Hepatocyte (in vitro differentiated cells): ENCODE results near the gene UBE2J2. TPM values are rescaled to one million over a fixed set of nuclear protein-coding genes. Genes with fewer than 3 reads are reported as not detected.
"Not testable (repeated sequence)": the region's sequence is repeated elsewhere in the genome, so short reads cannot be mapped to it uniquely, and the experiment has no call there.

Experiments
- DNase-seq: peaks from one replicate; pipeline ENCODE4 v3.0.0-alpha.2; 2016; ENCODE audit warnings: low spot score
- H2AFZ ChIP-seq: fragments of 200-600 bp; sonication (generic); 2 replicates; pipeline ENCODE4 v1.6.0; 2016; ENCODE audit warnings: antibody characterized with exemption, mild to moderate bottlenecking
- H3K27ac ChIP-seq: fragments of 200-600 bp; sonication (generic); 2 replicates; pipeline ENCODE4 v1.5.1; 2016; ENCODE audit warnings: mild to moderate bottlenecking
- H3K27me3 ChIP-seq: fragments of 200-600 bp; sonication (generic); 2 replicates; pipeline ENCODE4 v1.6.1; 2016
- H3K36me3 ChIP-seq: fragments of 200-600 bp; sonication (generic); replicated peaks from 2 replicates; pipeline ENCODE4 v1.5.1; 2016; ENCODE audit warnings: low read depth; ENCODE audit not compliant: insufficient read depth
- H3K4me1 ChIP-seq: fragments of 200-600 bp; sonication (generic); 2 replicates; pipeline ENCODE4 v1.5.1; 2016; ENCODE audit warnings: mild to moderate bottlenecking, moderate library complexity; ENCODE audit not compliant: insufficient read depth
- H3K4me2 ChIP-seq: fragments of 200-600 bp; sonication (generic); 2 replicates; pipeline ENCODE4 v1.6.0; 2016
- H3K4me3 ChIP-seq: fragments of 200-600 bp; sonication (generic); 2 replicates; pipeline ENCODE4 v1.5.1; 2016; ENCODE audit warnings: mild to moderate bottlenecking
- H3K79me2 ChIP-seq: fragments of 200-600 bp; sonication (generic); 2 replicates; pipeline ENCODE4 v1.6.0; 2017; ENCODE audit warnings: mild to moderate bottlenecking
- H3K9me2 ChIP-seq: fragments of 200-600 bp; sonication (generic); replicated peaks from 2 replicates; pipeline ENCODE4 v1.6.0; 2017; ENCODE audit warnings: mild to moderate bottlenecking; ENCODE audit not compliant: insufficient read depth
- H3K9me3 ChIP-seq: fragments of 200-600 bp; sonication (generic); 2 replicates; pipeline ENCODE4 v1.5.1; 2016; ENCODE audit warnings: low read depth, mild to moderate bottlenecking
- H4K20me1 ChIP-seq: fragments of 200-600 bp; sonication (generic); 2 replicates; pipeline ENCODE4 v1.6.0; 2016; ENCODE audit warnings: mild to moderate bottlenecking; ENCODE audit not compliant: insufficient read depth, poor library complexity, severe bottlenecking
- EZH2 ChIP-seq: fragments of 200-600 bp; sonication (generic); IDR thresholded peaks from 2 replicates; pipeline ENCODE4 v1.6.1; 2016; ENCODE audit warnings: antibody characterized with exemption, mild to moderate bottlenecking, borderline replicate concordance
- EZH2phosphoT487 ChIP-seq: fragments of 200-600 bp; sonication (generic); IDR thresholded peaks from one replicate; pipeline ENCODE4 v1.6.1; 2018; ENCODE audit warnings: antibody characterized with exemption, mild to moderate bottlenecking, low read depth, moderate library complexity; ENCODE audit not compliant: unreplicated experiment, severe bottlenecking
- WGBS: methylation state at CpG from one replicate; pipeline ENCODE4 v1.1.6; 2016; ENCODE audit warnings: low lambda C conversion rate; ENCODE audit errors: missing lambda C conversion rate; 5-methylcytosine and 5-hydroxymethylcytosine counted together
- polyA plus RNA-seq: library from polyadenylated mRNA; unstranded; fragments of >200 nt; fragmentation: Nextera tagmentation; extraction: Ambion mirVana; gene quantifications from 2 replicates; pipeline ENCODE4 v1.2.1, GENCODE V29; 2016
- total RNA-seq: library from RNA; depleted of rRNA; stranded (reverse); fragments of >200 nt; gene quantifications from 2 replicates; pipeline ENCODE4 v1.2.3, GENCODE V29; 2014
- TF ChIP-seq, protein P1 (sequence below): fragments of 200-600 bp; sonication (generic); IDR thresholded peaks from 2 replicates; pipeline ENCODE4 v1.5.1; 2016; ENCODE audit warnings: antibody characterized with exemption, mild to moderate bottlenecking; ENCODE audit not compliant: poor library complexity

UBE2J2 gene
- total and polyA plus RNA-seq, 2 experiments from 2014 or later, result 31.7 to 66.7 TPM

- WGBS, result 96% methylated on average over 12 of the region's 12 CpGs
- no peak overlapping the region for H3K4me2 ChIP-seq
- no peaks in the 10 kb centered on the region for H3K27me3 ChIP-seq
- H3K79me2 ChIP-seq, result no peaks in the 10 kb centered on the region
- TF ChIP-seq EZH2, result no peak
- TF ChIP-seq EZH2phosphoT487, result no peak
- TF ChIP-seq, protein P1, sequence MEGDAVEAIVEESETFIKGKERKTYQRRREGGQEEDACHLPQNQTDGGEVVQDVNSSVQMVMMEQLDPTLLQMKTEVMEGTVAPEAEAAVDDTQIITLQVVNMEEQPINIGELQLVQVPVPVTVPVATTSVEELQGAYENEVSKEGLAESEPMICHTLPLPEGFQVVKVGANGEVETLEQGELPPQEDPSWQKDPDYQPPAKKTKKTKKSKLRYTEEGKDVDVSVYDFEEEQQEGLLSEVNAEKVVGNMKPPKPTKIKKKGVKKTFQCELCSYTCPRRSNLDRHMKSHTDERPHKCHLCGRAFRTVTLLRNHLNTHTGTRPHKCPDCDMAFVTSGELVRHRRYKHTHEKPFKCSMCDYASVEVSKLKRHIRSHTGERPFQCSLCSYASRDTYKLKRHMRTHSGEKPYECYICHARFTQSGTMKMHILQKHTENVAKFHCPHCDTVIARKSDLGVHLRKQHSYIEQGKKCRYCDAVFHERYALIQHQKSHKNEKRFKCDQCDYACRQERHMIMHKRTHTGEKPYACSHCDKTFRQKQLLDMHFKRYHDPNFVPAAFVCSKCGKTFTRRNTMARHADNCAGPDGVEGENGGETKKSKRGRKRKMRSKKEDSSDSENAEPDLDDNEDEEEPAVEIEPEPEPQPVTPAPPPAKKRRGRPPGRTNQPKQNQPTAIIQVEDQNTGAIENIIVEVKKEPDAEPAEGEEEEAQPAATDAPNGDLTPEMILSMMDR, result no peak
- no peaks in the 10 kb centered on the region for H3K9me3 ChIP-seq
- DNase-seq, result no peak
- no peaks in the 10 kb centered on the region for H4K20me1 ChIP-seq
- H3K9me2 ChIP-seq, result no peaks in the 10 kb centered on the region
- no peak overlapping the region for H2AFZ ChIP-seq
- no peaks in the 10 kb centered on the region for H3K36me3 ChIP-seq
- no peak overlapping the region for H3K27ac ChIP-seq
- H3K4me3 ChIP-seq, result no peak overlapping the region
- no peaks in the 10 kb centered on the region for H3K4me1 ChIP-seq
These were observed 20.3 kb downstream of the UBE2J2 start for GRCh38 chr1:1253314-1253713.

DNA sequence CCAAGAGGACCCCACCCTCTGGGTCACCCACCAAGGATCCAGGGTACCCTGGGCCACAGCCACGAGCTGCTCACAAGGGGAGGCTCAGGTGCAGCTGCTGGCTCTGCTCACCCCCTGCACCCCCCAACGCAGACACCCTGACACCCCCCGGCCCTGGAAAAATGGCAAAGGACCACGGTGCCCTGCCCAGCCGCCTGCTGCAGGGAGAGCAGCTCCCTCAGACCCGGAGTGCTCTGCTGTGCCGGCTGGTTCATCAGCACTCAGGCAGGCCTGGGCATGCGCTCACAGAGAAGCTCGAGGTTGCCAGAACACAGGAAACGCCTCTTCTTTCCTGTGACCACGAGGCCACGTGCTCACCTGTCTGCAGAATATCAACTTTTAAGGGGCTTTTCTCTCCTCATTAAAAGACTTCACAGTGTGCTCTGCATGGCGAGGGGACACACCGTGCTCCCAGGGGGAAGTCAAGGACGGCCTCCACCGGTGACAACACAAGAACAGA lies 22.8 kb downstream of the UBE2J2 start:
- Histone ChIP-seq H3K4me2 (no peak overlapping the region), H3K27ac (no peak overlapping the region), H3K36me3 (no peaks in the 10 kb centered on the region), H3K79me2 (no peaks in the 10 kb centered on the region), H2AFZ (no peak overlapping the region), H3K27me3 (peaks cover 19% of the 10 kb centered on the region), H4K20me1 (no peaks in the 10 kb centered on the region), H3K4me1 (peaks cover 3% of the 10 kb centered on the region), H3K4me3 (no peak overlapping the region), H3K9me2 (no peaks in the 10 kb centered on the region), H3K9me3 (no peaks in the 10 kb centered on the region)
- DNase-seq, result no peak
- WGBS, result 79% methylated on average over 14 of the region's 16 CpGs
- no peak for TF ChIP-seq EZH2phosphoT487
- TF ChIP-seq, protein P1, result no peak
- no peak for TF ChIP-seq EZH2

DNA sequence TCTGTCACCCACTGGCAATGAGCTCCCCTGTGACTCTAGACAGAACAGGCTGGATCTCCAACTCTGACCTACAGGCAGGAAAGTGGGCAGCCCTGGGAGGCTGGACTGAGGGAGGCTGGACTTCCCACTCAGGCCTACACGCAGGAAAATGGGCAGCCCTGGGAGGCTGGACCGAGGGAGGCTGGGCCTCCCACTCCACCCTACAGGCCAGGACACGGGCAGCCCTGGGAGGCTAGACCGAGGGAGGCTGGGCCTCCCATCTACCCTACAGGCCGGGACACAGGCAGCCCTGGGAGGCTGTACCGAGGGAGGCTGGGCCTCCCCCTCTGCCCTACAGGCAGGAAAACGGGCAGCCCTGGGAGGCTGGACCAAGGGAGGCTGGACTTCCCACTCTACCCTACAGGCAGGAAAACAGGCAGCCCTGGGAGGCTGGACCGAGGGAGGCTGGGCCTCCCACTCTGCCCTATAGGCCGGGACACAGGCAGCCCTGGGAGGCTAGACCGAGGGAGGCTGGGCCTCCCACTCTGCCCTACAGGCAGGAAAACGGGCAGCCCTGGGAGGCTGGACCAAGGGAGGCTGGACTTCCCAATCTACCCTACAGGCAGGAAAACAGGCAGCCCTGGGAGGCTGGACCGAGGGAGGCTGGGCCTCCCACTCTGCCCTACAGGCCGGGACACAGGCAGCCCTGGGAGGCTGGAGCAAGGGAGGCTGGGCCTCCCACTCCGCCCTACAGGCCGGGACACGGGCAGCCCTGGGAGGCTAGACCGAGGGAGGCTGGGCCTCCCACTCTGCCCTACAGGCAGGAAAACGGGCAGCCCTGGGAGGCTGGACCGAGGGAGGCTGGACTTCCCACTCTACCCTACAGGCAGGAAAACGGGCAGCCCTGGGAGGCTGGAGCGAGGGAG lies 25.4 kb downstream of the UBE2J2 start:
- 91% methylated on average over 12 of the region's 21 CpGs for WGBS

DNA sequence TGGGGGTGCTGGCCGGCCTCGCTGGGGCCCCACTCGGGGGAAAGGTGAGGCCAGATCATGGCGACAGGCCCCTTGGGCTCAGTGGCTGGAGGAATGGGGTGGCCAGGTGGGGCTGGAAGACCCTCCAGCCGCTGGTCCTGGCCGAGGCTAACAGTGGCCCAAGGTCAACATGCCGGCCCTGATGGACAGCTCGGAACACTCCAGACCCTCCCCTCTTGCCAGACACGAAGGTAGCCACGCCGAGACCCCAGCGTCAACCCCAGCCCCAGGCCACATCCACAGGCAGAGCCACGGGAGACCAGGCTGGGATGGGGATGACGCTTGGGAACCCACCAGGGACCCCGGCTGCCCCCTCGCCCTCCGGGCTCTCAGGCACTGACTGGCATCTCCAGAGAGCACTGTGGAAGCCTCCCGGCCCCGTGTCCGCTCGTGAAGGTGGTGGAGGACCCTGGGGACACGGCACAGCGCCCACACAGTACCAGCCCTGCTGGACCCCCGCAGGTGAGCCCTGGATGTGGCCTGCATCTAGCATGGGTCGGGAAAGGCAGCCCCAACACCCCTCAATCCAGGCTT lies 26.2 kb downstream of the UBE2J2 start:
- Histone ChIP-seq H3K4me1 (peaks cover 3% of the 10 kb centered on the region), H2AFZ (no peak overlapping the region), H3K4me3 (no peak overlapping the region), H3K27ac (no peak overlapping the region), H3K4me2 (peak overlapping the region; percentile 70), H3K9me2 (no peaks in the 10 kb centered on the region), H3K27me3 (peaks cover 24% of the 10 kb centered on the region), H4K20me1 (no peaks in the 10 kb centered on the region), H3K36me3 (no peaks in the 10 kb centered on the region), H3K79me2 (no peaks in the 10 kb centered on the region), H3K9me3 (no peaks in the 10 kb centered on the region)
- WGBS, result 79% methylated on average over 25 of the region's 25 CpGs
- DNase-seq, result no peak
- TF ChIP-seq EZH2phosphoT487 (no peak), EZH2 (no peak)
- TF ChIP-seq, protein P1, result no peak

More for the DNA sequence above, 25.4 kb downstream of the UBE2J2 start:
- H3K9me2 ChIP-seq, DNase-seq, H3K27ac ChIP-seq, H2AFZ ChIP-seq, H3K4me1 ChIP-seq, H3K4me2 ChIP-seq, H3K4me3 ChIP-seq, H3K9me3 ChIP-seq, H3K79me2 ChIP-seq, H3K36me3 ChIP-seq, H4K20me1 ChIP-seq: not testable (repeated sequence)
- H3K27me3 ChIP-seq, result peaks cover 24% of the 10 kb centered on the region
